Activated CD4-positive, alpha-beta T cell treated with anti-CD3 and anti-CD28 coated beads, Interleukin-2, amount 50 U/mL, for 24 hours (primary cell): ENCODE data around the gene SYNPO.

Experiments
- DNase-seq, 2 donors: peaks; one replicate each; pipeline ENCODE4 v3.0.0-alpha.2; 2020; ENCODE audit warnings: low read depth in 1 of 2, low spot score in 1 of 2

SYNPO gene

DNA sequence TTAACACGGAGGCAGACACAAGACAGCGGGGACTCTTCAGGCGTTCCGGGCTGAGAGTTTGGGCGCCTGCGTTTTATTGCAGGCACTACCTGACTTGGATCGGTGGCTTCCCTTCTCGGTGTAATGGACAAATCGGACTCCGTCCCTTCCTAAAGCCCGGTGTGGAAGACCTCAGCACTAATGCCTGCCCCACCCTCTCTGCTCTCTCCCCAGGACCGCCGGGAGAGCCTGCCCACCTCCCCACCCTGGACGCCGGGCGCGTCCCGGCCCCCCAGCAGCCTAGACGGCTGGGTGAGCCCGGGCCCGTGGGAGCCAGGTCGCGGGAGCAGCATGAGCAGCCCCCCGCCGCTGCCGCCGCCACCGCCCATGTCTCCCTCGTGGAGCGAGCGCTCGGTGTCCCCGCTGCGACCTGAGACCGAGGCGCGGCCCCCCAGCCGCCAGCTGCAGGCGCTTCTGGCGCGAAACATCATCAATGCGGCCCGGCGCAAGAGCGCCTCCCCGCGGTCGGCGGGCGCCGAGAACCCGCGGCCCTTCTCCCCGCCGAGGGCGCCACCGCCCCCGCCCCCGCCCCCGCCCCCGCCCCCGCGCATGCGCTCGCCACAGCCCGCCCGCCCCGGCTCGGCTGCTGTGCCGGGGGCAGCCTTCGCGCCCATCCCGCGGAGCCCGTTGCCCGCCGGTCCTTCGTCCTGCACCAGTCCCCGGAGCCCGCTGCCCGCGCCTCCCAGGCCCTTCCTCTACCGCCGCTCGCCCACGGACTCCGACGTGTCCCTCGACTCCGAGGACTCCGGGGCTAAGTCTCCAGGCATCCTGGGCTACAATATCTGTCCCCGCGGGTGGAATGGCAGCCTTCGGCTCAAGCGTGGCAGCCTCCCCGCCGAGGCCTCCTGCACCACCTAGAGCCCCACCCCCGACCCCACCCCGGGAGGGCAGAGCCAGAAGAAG, 16.0 kb downstream of the SYNPO start:
- DNase-seq, result peak; percentile 32 to 37

DNA sequence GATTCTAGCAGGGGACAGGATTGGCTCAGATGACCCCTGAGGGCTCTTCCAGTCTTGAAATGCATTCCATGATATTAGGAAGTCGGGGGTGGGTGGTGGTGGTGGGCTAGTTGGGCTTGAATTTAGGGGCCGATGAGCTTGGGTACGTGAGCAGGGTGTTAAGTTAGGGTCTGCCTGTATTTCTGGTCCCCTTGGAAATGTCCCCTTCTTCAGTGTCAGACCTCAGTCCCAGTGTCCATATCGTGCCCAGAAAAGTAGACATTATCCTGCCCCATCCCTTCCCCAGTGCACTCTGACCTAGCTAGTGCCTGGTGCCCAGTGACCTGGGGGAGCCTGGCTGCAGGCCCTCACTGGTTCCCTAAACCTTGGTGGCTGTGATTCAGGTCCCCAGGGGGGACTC, 17.7 kb downstream of the SYNPO start:
- no peak for DNase-seq

DNA sequence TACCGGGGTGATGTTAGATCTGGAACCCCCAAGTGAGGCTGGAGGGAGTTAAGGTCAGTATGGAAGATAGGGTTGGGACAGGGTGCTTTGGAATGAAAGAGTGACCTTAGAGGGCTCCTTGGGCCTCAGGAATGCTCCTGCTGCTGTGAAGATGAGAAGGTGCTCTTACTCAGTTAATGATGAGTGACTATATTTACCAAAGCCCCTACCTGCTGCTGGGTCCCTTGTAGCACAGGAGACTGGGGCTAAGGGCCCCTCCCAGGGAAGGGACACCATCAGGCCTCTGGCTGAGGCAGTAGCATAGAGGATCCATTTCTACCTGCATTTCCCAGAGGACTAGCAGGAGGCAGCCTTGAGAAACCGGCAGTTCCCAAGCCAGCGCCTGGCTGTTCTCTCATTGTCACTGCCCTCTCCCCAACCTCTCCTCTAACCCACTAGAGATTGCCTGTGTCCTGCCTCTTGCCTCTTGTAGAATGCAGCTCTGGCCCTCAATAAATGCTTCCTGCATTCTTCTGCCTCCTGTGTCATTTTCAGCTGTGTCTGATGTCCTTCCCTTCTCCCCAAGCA, 18.3 kb downstream of the SYNPO start:
- no peak for DNase-seq

GRCh38 chr5:150659360-150660107, 19.1 kb downstream of the SYNPO start:
- no peak for DNase-seq

GRCh38 chr5:150660108-150660831, 19.8 kb downstream of the SYNPO start:
- no peak for DNase-seq

GRCh38 chr5:150661086-150661485, 20.6 kb downstream of the SYNPO start, which contains the start of gene MYOZ3:
Gene MYOZ3 (plus strand): TSS chr5:150661251. CDS start chr5:150662942, 1,691 bp downstream.
- DNase-seq, result no peak

DNA sequence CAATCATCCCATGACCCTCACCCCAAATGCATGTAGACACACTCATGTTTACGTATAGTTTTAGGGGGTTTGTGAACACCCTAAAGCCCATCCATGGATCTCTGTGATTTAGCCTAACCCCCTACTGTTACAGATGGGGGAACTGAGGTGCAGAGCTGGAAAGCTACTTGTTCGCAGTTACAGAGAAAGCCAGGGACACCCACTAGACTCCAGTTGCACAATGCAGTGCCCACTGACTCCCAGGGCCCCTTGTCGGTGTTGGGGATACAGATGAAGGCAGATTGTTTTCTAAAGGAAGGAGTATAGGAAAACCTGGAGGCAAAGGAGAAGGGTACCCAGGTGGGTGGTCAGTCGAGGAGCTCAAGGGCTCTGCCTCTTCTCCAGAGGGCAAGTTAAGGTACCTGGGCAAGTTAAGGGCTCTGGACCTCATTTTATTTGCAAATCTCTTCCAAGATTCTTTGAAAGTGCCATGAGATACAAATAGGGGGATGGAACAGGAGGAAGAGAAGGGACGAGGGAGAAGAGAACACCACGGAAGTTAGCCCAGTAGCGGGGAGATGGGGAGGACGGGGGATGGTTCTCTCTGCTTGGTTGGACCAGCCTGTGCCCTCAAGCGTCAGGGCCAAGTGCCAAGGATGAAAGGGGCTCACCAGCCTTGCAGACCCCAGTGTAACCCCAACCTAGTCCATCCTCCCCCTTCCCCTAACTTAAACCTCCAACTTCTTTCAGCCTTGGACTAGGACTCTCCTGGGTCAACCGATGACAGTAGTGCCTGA, 21.5 kb downstream of the SYNPO start:
- DNase-seq, result no peak

GRCh38 chr5:150662731-150663516, 22.5 kb downstream of the SYNPO start:
- DNase-seq, result no peak

- no peak for DNase-seq
These were observed 23.5 kb downstream of the SYNPO start for GRCh38 chr5:150663936-150664335.

GRCh38 chr5:150665044-150665443, 24.6 kb downstream of the SYNPO start:
- DNase-seq, result no peak

GRCh38 chr5:150670275-150670947, 30.0 kb downstream of the SYNPO start:
- DNase-seq, result no peak

- no peak for DNase-seq
These were observed 30.5 kb downstream of the SYNPO start for GRCh38 chr5:150670948-150671310.

GRCh38 chr5:150671509-150672236, 31.2 kb downstream of the SYNPO start:
- no peak for DNase-seq

DNA sequence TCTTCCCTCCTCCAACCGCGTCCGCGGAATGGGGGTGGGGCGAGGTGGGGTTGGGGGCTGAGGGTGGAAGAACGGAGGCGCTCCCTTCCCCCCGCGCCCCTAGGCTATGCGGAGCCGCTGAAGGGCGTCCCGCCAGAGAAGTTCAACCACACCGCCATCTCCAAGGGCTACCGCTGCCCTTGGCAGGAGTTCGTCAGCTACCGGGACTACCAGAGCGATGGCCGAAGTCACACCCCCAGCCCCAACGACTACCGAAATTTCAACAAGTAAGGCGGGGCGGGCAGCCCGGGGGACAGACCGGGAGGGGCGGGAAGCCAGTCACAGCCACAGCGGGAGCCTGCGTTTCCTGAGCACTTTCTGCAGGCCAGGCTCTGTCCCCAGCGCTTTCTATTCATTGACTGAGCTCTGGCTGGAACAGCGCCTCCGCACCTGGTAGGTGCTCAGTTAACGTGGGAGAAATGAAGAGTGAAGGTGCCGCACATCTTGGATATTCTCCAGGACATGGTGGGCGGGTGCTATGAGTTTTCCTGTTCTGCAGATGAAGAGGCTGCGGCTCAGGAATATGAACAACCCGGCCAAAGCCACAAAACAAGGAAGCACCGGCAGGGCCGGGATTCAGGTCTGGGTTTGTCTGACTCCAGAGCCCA, 31.9 kb downstream of the SYNPO start:
- DNase-seq, result no peak

DNA sequence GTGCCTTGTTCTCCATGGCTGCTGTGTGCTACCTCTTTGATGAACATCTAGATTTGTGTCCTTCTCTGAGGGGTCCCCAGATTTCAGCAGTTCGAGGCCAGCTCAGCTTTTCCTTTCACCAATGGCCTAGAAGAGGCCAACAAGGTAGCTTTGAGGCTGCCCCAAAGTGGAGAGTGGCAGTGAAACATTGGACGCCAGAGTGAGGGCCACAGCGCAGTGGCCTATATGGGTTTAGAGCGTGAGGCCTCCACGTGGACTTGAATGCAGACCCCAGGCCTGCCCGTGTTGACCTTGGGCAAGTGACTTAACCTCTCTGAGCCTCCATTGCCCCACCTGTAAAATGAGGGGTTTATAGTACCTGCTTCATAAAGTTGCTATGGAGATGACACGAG, 32.4 kb downstream of the SYNPO start:
- no peak for DNase-seq

GRCh38 chr5:150674341-150674821, 33.9 kb downstream of the SYNPO start:
- no peak for DNase-seq

GRCh38 chr5:150675069-150675468, 34.6 kb downstream of the SYNPO start:
- no peak for DNase-seq

DNA sequence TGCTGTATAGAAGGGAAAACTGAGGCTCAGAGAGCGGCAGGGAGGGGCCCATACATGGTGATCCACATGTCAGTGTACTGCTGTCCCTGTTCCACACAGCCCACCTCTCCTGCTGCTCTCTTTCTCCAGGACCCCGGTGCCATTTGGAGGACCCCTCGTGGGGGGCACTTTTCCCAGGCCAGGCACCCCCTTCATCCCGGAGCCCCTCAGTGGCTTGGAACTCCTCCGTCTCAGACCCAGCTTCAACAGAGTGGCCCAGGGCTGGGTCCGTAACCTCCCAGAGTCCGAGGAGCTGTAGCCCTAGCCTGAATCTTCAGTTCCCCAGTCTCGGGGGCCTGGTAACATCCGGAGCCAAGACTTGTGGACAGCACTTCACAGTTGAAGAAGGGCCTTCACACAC, 36.1 kb downstream of the SYNPO start:
- DNase-seq, result no peak
